Activated CD4-positive, CD25-positive, alpha-beta regulatory T cell treated with anti-CD3 and anti-CD28 coated beads, Interleukin-2, amount 50 U/mL, for 24 hours (primary cell): Measurements from ENCODE around the gene PRICKLE4.

Experiments used
- ATAC-seq, 2 donors: fragments of 150-1000 bp; cut with Tn5 transposase; one replicate each; pipeline ENCODE4 v1.10.0; 2021; ENCODE audit warnings: mild to moderate bottlenecking in 1 of 2, moderate library complexity in 1 of 2

Gene PRICKLE4

DNA sequence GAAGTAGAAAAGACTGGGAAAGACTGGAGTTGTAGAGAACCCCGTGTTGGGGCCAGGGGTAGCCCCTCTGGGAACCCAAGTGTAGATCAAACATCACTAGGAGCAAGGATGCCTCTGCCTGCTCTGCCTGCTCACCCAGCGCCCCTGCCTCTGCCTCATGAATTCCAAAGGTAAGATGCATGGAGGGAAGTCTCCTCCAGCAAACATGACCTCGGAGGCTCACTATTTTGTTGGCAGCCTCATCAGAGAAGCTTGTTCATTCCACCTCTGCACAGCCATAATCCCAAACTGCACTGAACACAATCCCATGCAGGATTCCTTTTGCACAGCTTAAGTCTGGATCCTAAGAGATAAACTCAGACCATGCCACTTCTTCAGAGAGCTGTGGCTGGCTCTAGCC lies 5.7 kb upstream of the PRICKLE4 start:
- no peak for ATAC-seq

DNA sequence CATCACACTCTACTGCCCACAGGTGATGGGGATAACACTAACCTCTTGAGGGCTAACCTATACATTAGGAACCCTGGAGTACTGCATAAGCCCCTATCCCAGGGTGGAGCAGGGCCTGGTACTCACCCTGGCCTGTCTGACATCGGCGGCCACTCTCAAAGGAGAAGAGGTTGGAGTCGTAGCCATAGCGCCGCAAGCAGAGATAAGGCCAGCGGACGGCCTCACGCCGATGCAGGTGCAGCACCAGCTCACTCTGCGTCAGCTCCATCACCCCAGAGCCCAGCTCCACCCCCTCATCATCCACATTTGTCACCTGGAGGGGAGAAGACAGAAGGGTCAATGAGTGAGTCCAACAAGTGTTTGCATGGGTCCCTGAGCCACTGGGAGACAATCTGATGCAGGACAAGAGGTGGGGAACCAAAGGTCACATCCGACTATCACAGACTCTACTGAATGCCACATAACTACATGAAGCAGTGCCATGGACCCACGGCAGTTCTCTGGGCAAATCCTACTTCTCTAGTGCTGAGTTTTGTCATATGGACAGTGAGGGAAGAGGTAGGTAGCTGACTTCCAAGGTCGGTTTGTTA lies 5.2 kb upstream of the PRICKLE4 start:
- ATAC-seq: no peak

DNA sequence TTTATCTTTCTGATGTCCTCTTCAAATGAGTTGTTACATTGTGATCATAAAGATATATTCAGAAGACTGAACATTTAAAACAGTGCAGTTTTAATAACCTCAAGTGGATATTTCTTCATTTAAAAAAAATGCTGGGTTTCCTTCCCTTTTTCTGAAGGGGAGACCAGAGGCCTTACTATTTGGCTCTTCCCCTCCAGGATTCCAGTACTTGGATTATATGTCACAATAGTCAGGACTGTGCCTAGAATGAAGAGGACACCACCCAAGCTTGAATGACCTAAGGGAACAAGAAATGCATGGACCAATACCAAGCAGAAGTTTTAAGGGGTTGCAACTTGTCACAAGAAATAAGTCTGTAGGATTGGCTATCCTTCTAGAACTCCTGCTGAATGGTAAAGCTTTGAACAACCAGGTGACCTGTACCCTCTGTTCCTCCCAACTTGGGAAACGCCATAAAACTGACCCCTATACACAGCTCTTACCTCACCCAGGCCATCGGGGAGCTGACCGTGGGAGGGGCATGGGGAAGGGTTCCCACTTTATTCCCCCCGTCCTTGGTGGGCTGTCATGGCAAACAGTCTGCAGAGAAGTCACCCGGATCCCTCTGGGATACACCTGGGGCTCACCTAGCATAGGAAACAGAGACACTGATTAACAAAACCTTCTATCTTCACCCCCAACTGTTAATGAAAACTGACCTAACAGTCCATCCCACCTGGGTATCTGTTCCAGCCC lies 2.9 kb upstream of the PRICKLE4 start:
- no peak for ATAC-seq

DNA sequence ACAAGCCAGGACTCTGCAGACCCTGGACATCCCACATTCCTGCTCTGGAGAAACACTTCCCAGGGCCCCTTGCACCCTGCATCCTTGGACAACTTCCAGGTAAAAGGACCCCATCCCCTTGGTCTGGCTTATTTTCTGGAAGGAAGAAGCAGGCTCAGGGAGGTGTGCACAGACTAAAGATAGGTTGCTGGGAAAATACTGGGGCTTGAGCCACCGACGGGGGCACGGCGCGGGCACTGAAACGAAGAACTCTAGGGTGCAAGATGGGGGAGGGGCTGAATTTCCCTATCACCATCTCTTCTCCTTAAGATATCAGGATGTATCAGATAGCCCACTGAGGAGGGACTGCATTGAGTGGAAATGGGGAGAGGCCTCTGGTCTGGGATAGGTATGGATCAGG lies 1.7 kb upstream of the PRICKLE4 start:
- no peak for ATAC-seq

DNA sequence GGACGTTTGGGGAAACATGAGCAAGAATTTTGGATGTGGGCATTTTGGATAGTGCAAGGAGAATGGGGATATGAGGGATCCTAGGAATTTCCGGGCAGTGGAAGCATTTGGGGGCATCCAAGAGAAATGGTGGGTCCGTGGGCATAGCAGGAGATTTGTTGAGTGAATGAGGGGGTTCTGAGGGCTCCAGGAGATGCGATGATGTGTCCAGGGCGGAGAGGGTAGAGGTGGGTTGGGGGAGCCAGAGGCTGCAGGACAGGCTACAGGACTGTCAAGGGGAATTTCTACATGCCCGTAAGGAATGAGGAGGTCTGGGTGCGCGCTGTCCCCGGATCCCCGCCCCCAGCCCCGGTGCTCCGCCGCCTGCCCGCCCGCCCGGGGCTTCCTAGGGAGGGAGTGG lies 1.2 kb upstream of the PRICKLE4 start:
- peak in 1 of 2 donors; percentile 25 for ATAC-seq

DNA sequence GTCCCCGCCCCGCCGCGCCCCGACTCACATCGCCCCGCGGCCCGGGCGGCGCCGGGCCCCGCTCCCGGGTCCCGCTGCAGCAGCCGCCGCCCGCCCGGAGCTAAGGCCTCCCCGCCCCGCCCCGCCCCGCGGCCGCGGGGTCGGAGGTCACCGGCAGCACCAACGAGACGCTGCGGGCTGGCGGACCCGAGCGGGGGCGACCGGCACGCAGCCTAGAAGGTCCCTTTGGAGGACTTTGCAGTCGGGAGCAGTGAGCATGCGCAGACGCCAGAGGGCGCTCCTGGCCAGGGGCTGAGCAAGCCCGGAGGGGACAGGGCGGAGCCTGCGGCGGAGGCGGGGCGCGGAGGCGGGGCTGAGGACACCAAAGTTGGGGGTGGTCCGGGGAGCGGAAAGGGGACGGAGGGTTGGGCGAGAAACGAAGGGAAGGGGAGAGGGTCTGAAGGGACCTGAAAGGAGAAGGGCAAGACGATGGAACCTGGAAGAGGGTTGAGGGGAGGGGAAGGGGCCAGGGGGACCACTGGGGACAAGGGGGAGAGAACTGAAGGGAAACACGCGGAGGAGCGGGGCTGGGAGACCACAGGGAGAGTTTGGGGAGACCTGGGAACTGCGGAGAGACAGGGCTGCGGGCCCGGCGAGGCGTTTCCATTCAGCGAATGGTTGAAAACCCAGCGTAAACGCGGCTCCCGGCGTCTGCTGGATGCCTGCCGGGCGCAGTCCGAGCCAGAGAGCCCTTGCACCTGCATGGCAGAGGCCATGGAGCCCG lies 613 bp upstream of the PRICKLE4 start, which contains the start of gene FRS3:
Gene FRS3, minus strand, starts transcription at position 113 of the 763 bp plus-strand sequence. CDS start 2,913 bp downstream, outside the sequence.
- ATAC-seq: peak; percentile 95 to 96

DNA sequence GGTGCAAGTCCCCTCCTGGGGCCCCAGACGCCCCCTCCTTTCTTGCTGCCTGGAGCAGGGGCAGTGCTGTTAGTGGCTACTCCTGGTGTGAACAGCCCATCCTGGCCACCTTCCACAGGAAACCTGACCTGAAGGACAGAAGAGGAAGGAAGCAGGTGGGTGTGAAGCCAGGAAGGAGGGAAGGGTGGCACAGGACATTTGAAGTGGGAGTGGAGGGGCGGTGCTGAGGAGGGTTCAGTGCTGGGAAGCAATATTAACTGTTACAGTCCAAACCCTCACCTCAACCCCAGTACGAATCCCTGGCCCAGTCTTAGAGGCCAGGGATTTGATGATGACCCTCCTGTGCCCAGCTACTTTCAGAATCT lies 766 bp downstream of the PRICKLE4 start:
- ATAC-seq: no peak

DNA sequence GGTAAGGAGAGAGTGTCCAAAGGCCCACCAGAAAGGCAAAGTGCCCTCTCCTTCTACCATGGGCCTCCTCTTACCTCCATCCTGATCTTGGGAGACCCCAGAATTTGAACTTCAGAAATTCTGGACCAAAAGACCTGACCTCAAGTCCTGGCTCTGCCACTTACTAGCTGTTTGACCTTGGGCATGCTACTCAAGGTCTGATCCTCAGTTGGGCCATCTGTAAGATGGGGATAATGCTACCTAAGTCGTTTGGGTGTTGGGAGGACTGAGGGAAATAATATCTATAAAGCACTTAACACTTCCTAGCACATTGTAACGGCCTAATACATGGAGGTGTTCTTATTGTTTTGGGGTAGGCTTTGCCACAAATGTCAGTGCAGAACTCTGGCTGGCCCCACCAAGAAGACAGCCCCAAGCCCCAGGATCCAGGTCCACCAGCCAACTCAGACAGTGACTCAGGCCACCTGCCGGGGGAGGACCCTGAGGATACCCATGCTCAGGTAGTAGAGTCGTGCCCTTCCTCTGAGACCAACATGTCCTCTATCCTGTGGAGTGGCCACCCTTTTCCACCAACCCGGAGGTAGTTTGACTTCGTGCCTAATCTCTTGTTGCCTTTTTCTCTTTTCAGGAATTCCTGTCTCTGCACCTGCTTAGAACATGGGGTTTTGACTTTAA lies 2.7 kb downstream of the PRICKLE4 start:
- no peak for ATAC-seq

DNA sequence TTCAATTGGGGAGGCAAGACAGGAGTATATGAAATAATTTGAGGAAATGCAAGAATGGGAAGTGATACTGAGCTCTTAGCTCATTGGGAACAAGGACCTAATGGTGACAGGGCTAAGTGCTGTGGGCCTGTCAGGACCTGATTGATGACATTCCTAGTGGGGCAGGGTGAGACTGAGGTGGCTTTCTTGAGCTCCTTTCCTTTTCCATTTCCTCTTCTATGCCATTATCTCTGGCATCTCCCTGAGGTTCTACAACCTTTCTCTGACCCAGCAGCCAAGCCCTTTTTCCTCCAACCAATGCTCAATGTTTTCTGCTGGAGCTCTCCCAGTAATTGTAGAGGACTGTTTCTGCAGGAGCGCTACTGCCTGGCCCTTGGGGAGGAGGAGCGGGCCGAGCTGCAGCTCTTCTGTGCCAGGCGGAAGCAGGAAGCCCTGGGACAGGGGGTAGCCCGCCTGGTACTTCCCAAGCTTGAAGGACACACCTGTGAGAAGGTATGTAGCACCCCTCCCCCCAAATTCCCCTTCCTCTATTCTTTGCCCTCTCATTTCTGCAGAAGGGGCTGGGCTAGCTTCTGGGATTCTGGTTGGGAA lies 4.1 kb downstream of the PRICKLE4 start:
- no peak for ATAC-seq

DNA sequence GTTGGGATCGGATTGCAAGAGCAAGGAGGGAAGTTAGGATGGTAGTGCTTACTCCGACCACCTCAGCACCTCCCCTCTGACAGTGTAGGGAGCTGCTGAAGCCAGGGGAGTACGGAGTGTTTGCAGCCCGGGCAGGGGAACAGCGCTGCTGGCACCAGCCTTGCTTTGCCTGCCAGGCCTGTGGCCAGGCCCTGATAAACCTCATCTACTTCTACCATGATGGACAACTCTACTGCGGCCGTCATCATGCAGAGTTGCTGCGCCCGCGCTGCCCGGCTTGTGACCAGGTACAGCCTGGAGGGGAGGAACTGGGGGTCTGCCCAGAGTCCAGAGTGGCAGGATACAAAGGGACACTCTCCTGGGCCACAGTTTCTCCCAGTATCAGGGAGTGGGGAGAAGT lies 4.7 kb downstream of the PRICKLE4 start:
- ATAC-seq: no peak

DNA sequence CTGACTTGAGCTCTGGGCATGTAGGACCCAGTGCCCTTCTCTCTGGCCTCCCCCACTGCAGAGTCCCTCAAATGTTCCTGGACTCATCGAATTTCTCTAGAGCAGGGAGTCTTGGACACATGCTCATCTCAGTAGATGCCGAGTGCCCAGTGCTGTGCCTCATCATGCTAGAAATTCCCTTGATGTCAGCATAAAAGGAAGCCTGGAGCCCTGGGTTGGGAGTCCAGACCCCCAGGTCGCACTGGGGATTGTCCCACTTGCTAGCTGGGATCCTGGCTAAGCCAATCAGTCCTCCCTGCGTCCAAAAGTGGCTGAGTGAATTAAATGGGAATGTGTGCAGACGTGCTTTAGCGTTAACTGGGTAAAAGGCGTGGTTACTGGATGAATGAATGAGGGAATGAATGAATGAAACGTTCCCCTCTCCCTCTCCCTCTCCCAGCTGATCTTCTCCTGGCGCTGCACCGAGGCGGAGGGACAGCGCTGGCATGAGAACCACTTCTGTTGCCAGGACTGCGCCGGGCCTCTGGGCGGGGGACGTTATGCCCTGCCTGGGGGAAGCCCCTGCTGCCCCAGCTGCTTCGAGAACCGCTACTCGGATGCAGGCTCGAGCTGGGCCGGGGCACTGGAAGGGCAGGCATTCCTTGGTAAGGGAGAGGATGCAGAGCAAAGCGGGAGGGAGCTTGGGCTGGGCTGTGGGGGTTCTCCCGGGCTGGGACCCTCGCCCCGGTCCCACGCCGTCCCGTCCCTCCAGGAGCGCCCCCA lies 5.3 kb downstream of the PRICKLE4 start:
- no peak for ATAC-seq

DNA sequence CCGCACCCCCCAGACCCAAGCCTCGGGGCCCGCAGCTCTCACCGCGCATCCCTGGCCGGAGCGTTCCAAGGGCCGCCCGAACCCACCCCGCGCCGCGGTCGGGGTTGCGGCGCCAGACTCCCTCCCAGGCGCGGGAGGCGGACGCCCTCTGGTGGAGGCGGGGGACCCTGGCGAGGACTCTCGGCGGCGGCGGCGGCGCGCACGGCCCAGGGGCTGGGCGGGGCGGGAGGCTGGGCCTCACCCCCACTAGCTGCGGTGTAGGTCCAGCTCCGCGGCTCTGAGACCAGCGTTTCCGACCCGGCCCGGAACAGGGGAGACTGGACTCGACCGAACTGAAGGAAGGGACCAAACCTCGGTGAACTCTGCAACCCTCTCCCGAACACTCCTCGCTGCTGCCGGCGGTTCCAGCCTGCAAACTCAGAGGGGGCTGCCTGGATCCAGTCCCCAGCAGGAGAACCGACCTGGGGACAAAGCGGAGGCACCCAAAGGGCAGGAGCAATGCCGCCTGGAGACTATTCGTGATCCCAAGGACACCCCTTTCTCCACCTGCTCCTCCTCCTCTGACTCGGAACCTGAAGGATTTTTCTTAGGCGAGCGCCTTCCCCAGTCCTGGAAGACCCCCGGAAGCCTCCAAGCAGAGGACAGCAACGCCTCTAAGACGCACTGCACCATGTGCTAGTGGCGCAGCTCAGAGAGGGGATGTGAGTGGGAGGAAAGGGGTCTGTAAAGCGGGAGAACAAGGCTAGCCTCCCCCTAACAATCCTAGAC lies 6.1 kb downstream of the PRICKLE4 start:
- ATAC-seq: peak; percentile 77 to 78

DNA sequence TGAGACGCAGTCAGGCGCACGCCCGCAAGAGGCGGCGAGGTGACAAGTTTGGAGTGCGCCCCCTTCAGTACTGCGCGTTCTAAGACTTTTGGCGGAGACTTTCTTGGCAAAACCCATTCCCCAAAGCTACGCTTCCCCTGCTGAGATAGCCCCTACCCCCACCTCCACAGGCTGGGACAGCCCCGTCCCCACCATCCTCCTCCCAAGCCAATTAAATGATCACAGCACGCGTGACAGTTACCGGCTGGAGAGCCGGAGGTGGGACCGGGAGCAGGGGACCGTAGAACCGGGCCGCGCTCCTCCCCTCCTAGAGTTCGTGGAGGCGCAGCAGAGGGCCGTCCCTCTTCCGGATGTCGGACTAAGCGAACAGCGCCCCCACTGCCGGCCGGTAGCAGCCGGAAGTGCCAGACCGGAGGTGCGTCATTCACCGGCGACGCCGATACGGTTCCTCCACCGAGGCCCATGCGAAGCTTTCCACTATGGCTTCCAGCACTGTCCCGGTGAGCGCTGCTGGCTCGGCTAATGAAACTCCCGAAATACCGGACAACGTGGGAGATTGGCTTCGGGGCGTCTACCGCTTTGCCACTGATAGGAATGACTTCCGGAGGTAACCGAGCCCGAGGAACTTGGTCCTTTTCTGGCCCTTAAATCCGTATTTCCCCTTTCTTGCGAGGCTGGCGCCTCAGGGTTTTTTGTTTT lies 6.8 kb downstream of the PRICKLE4 start, which contains the start of gene TOMM6:
Gene TOMM6, plus strand, starts transcription at position 476 of the 699 bp plus-strand sequence. Its CDS starts 4 bp downstream, at position 480.
- ATAC-seq: peak; percentile 83 to 84

DNA sequence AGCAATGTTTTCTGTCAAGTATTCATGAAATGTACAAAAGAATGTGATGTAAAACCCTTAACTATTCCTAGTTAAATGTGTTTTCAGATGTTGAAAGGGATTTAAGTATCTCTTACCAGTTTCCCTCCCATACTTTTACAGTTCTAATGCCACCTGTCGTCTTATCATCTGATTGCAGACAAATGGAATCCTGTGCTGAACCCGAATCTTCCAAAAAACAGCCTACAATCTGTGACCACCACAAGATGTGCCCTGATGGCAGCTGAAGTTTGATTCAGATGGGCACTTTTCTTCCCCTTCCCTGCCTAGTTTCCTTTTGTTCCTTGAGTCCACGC lies 8.8 kb downstream of the PRICKLE4 start:
- no peak for ATAC-seq

DNA sequence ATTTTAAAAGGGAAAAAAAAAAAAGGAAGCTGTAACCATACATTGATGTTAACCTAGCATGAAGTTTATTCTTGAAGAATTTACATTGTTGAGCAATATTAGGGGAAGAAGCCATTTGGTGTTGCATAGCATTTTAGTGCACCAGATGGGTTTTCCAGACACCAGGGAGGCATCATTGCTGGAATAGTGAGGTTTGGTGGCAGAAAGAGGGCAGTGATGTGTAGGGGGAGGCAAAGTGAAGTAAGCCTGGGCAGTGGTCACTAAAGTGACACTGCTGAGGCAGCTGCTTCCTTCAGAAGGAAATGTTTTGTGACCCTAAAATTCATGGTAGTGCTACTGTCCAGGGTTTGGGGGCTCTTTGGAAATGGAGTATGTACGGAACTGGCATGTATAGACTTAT lies 9.5 kb downstream of the PRICKLE4 start:
- no peak for ATAC-seq

DNA sequence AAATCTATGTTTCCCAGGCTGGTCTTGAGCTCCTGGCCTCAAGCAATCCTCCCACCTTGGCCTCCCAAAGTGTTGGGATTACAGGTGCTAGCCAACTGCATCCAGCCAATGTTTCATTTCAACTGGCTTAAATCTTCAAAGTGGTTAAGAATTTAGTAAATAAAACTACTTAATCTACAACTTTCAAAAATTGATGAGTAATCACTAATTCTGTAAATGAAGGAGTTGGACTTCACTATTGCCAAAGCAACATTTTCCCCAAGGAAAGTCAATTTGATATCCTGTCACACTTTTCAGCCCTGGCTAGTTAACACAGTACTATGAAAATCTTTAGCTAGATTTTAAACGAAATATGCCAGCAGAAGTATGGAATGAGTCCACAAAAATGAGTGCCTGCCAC lies 10.7 kb downstream of the PRICKLE4 start:
- ATAC-seq: no peak

DNA sequence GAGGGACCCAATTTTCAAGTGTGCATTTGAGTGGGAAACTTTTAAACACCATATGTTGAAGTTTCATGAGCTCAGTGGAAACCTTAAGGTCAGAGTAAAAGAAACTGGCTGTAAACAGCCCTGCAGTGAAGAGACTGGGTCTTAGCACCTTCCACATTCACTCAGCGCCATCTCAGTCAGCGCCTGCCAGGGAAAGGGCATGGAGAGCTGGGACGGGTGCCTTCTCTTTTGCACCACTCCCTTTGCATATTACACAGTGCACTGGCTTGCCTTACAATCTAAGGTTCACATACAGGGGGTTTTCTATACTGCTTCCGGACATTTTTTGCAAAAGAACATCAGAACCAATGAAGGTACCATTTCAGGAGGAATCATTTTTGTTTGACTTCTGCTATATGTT lies 11.4 kb downstream of the PRICKLE4 start:
- ATAC-seq: no peak

DNA sequence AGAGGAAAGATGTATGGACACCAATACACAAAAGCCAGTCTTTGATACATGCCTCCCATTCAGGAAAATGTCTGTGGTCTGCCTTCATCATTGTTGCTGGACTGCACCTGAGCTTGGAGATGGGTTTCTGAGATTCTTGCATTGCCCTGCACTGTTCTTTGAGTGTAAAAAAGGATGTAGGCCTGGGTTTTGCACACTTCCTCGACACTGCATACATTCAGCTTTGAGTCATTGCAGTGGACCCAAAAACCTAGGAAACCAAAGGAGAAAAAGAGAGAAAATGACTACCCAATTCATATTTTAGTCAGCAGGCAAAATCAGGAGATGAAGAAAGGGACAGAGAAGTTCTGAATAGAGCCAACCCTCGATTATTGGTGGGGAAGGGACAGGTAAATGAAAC lies 15.9 kb downstream of the PRICKLE4 start:
- no peak for ATAC-seq

DNA sequence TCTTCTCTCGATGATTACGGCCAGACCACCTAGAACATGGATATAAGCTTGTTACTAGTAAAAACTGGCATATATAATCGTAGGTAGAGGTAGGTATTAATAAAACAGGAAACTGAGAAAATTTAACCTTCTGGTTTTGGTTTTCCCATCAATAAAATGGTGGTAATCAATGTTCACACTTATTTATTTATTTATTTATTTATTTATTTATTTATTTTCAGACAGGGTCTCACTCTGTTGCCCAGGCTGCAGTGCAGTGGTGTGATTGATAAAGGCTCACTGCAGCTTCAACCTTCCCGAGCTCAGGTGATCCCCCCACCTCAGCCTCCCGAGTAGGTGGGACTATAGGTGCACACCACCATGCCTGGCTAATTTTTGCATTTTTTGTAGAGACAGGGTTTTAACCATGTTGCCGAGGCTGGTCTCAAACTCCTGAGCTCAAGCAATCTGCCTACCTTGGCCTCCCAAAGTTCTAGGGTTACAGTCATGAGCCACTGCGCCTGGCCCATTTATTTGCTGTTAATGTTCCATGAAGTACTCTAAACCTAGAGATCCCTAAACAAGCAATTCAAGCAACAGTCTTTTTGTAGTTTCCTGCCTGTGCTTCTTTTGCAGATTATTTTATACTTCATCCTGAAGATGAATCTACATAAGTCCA lies 18.4 kb downstream of the PRICKLE4 start:
- ATAC-seq: no peak

DNA sequence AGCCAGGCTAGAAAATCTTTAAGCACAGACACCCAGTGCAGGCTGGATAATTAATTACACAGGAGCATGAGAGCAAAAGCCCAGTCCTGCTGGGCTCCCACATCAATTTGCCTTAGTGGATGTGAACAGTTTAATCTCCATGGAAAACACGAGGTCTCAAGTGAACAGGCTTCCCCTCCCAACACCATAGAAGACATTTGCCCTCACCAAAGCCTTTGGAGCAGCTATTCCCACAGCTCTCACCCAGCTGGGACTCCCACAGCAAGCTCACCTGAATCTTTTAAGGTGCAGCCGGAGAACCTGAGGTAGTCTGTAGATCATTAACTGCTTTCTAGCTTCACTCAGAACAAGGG lies 19.0 kb downstream of the PRICKLE4 start:
- ATAC-seq: no peak
